GM12891 (cell line): ENCODE data around the gene FAM20C.

Experiments used
- DNase-seq: peaks from one replicate; pipeline ENCODE4 v3.0.0; 2011; ENCODE audit warnings: low spot score; ENCODE audit not compliant: insufficient read length
- FAIRE-seq: peaks from 2 replicates; lab custom pipeline; 2011; peaks lifted over from hg19 to GRCh38; lab: Jason Lieb, UNC
- PAX5 ChIP-seq: IDR thresholded peaks from 2 replicates; pipeline ENCODE4 v1.6.1; 2011; ENCODE audit warnings: low read length, moderate library complexity, mild to moderate bottlenecking; ENCODE audit not compliant: insufficient read depth, severe bottlenecking
- POLR2A ChIP-seq: IDR thresholded peaks from 2 replicates; pipeline ENCODE4 v1.6.1; 2011; ENCODE audit warnings: low read depth, low read length, control low read depth
- POLR2AphosphoS5 ChIP-seq: IDR thresholded peaks from 2 replicates; pipeline ENCODE4 v1.6.1; 2011; ENCODE audit warnings: low read depth, low read length, control low read depth
- POU2F2 ChIP-seq: IDR thresholded peaks from 2 replicates; pipeline ENCODE4 v1.6.1; 2011; ENCODE audit warnings: low read depth, mild to moderate bottlenecking, control low read depth, low read length, moderate library complexity
- SPI1 ChIP-seq: IDR thresholded peaks from 2 replicates; pipeline ENCODE4 v1.6.1; 2011; ENCODE audit warnings: low read depth, low read length, control low read depth
- TAF1 ChIP-seq: IDR thresholded peaks from 2 replicates; pipeline ENCODE4 v1.6.1; 2011; ENCODE audit warnings: low read depth, low read length, control low read depth

FAM20C gene

GRCh38 chr7:231030-231857, 38.9 kb downstream of the FAM20C start:
- TF ChIP-seq POLR2A (no peak), SPI1 (no peak), PAX5 (no peak), POU2F2 (no peak), TAF1 (no peak), POLR2AphosphoS5 (no peak)
- DNase-seq: no peak
- no peak for FAIRE-seq

GRCh38 chr7:231858-232246, 39.5 kb downstream of the FAM20C start:
- no peak for DNase-seq
- TF ChIP-seq POU2F2 (no peak), SPI1 (no peak), TAF1 (no peak), PAX5 (no peak), POLR2A (no peak)
- FAIRE-seq: no peak

GRCh38 chr7:232410-233248, 40.3 kb downstream of the FAM20C start:
- FAIRE-seq (no peak), DNase-seq (no peak)
- no peak for TF ChIP-seq PAX5
- no peak for TF ChIP-seq POU2F2
- no peak for TF ChIP-seq TAF1

GRCh38 chr7:233249-234035, 41.1 kb downstream of the FAM20C start:
- FAIRE-seq (no peak), DNase-seq (no peak)
- TF ChIP-seq TAF1: no peak
- TF ChIP-seq SPI1: no peak
- TF ChIP-seq POLR2A: no peak
- TF ChIP-seq PAX5: no peak

- FAIRE-seq (no peak), DNase-seq (no peak)
- no peak for TF ChIP-seq POLR2AphosphoS5
- TF ChIP-seq POU2F2: no peak
- no peak for TF ChIP-seq POLR2A
- TF ChIP-seq PAX5: no peak
- TF ChIP-seq TAF1: no peak
- no peak for TF ChIP-seq SPI1
These were observed 41.8 kb downstream of the FAM20C start for GRCh38 chr7:234051-234707.

- no peak for FAIRE-seq
- TF ChIP-seq SPI1 (no peak), POLR2AphosphoS5 (no peak), POU2F2 (no peak), POLR2A (no peak), PAX5 (no peak), TAF1 (no peak)
- no peak for DNase-seq
These were observed 42.6 kb downstream of the FAM20C start for GRCh38 chr7:234708-235553.

- TF ChIP-seq SPI1: no peak
- no peak for TF ChIP-seq TAF1
- no peak for TF ChIP-seq POU2F2
- TF ChIP-seq POLR2A: no peak
- no peak for TF ChIP-seq PAX5
- no peak for TF ChIP-seq POLR2AphosphoS5
- DNase-seq: no peak
- no peak for FAIRE-seq
These were observed 43.4 kb downstream of the FAM20C start for GRCh38 chr7:235576-236395.

GRCh38 chr7:236967-237366, 44.6 kb downstream of the FAM20C start:
- TF ChIP-seq PAX5 (no peak), POLR2AphosphoS5 (no peak), TAF1 (no peak), SPI1 (no peak)
- DNase-seq (no peak), FAIRE-seq (no peak)
